Astrocyte (in vitro differentiated cells and primary cell): ENCODE results near the gene CRELD2. TPM values are rescaled to one million over a fixed set of nuclear protein-coding genes. Genes with fewer than 3 reads are reported as not detected.

Source experiments
- DNase-seq: peaks from one replicate; pipeline ENCODE4 v3.0.0-alpha.2; 2010; ENCODE audit warnings: low read depth
- FAIRE-seq: peaks from 2 replicates; lab custom pipeline; 2011; peaks lifted over from hg19 to GRCh38; lab: Jason Lieb, UNC
- H2AFZ ChIP-seq: 2 replicates; pipeline ENCODE4 v1.6.0; 2012; ENCODE audit warnings: low read depth, low read length, inconsistent platforms
- H3K27ac ChIP-seq: 2 replicates; pipeline ENCODE4 v1.5.1; 2011; ENCODE audit warnings: low read depth, low read length, inconsistent platforms
- H3K27me3 ChIP-seq: 2 replicates; pipeline ENCODE4 v1.6.0; 2011; ENCODE audit warnings: low read length, inconsistent platforms; ENCODE audit not compliant: insufficient read depth
- H3K36me3 ChIP-seq: 2 replicates; pipeline ENCODE4 v1.5.1; 2011; ENCODE audit warnings: low read length, inconsistent platforms; ENCODE audit not compliant: insufficient read depth
- H3K4me1 ChIP-seq: 2 replicates; pipeline ENCODE4 v1.5.1; 2011; ENCODE audit warnings: low read length, inconsistent platforms; ENCODE audit not compliant: insufficient read depth
- H3K4me2 ChIP-seq: 2 replicates; pipeline ENCODE4 v1.6.0; 2012; ENCODE audit warnings: low read length, inconsistent platforms
- H3K4me3 ChIP-seq: 2 replicates; pipeline ENCODE4 v1.5.1; 2011; ENCODE audit warnings: low read depth, mild to moderate bottlenecking, low read length, inconsistent platforms; ENCODE audit not compliant: insufficient read depth
- H3K79me2 ChIP-seq: 2 replicates; pipeline ENCODE4 v1.6.0; 2012; ENCODE audit warnings: mild to moderate bottlenecking, low read length, inconsistent platforms; ENCODE audit not compliant: insufficient read depth
- H3K9ac ChIP-seq: 2 replicates; pipeline ENCODE4 v1.6.0; 2012; ENCODE audit warnings: mild to moderate bottlenecking, low read length, inconsistent platforms
- H3K9me3 ChIP-seq: 2 replicates; pipeline ENCODE4 v1.5.1; 2012; ENCODE audit warnings: low read depth, mild to moderate bottlenecking, low read length, inconsistent platforms; ENCODE audit not compliant: insufficient read depth
- H4K20me1 ChIP-seq: 2 replicates; pipeline ENCODE4 v1.6.0; 2012; ENCODE audit warnings: low read length, inconsistent platforms; ENCODE audit not compliant: insufficient read depth
- H3K27ac Mint-ChIP-seq: one replicate; pipeline ENCODE4 v1.8.0; 2021; ENCODE audit warnings: mild to moderate bottlenecking, mixed read lengths; ENCODE audit not compliant: unreplicated experiment
- H3K27me3 Mint-ChIP-seq: one replicate; pipeline ENCODE4 v1.8.0; 2021; ENCODE audit warnings: low read depth, mixed read lengths; ENCODE audit not compliant: unreplicated experiment
- H3K36me3 Mint-ChIP-seq: one replicate; pipeline ENCODE4 v1.8.0; 2021; ENCODE audit warnings: low read depth, mixed read lengths; ENCODE audit not compliant: unreplicated experiment
- H3K4me1 Mint-ChIP-seq: one replicate; pipeline ENCODE4 v1.8.0; 2021; ENCODE audit warnings: low read depth, mixed read lengths; ENCODE audit not compliant: unreplicated experiment
- H3K4me3 Mint-ChIP-seq: one replicate; pipeline ENCODE4 v1.8.0; 2021; ENCODE audit warnings: mild to moderate bottlenecking, moderate library complexity, mixed read lengths; ENCODE audit not compliant: unreplicated experiment
- H3K9me3 Mint-ChIP-seq: one replicate; pipeline ENCODE4 v1.8.0; 2021; ENCODE audit warnings: mild to moderate bottlenecking, mixed read lengths; ENCODE audit not compliant: unreplicated experiment
- CTCF ChIP-seq: IDR thresholded peaks from 2 replicates; pipeline ENCODE4 v1.5.1; 2011; ENCODE audit warnings: low read depth, mild to moderate bottlenecking, inconsistent platforms, low read length, moderate library complexity; ENCODE audit not compliant: insufficient read depth
- EZH2 ChIP-seq: IDR thresholded peaks from 2 replicates; pipeline ENCODE4 v1.6.1; 2012; ENCODE audit warnings: mild to moderate bottlenecking, low read length, inconsistent platforms; ENCODE audit not compliant: insufficient read depth
- total RNA-seq: library from RNA; stranded (reverse); gene quantifications from 2 replicates; pipeline ENCODE4 v1.2.1, GENCODE V29; 2021

CRELD2 gene
- total RNA-seq, 1 donor from 2014 or later, result 49.6 TPM

- H3K4me2 ChIP-seq, result no peak overlapping the region
- no peak for TF ChIP-seq CTCF
- Mint-ChIP-seq H3K27ac (no peak overlapping the region), H3K4me3 (no peak overlapping the region), H3K9me3 (peaks cover 9% of the 10 kb centered on the region), H3K36me3 (peaks cover 42% of the 10 kb centered on the region), H3K4me1 (no peaks in the 10 kb centered on the region), H3K27me3 (no peaks in the 10 kb centered on the region)
- H3K4me1 ChIP-seq, result no peaks in the 10 kb centered on the region
- FAIRE-seq (no peak), DNase-seq (no peak)
- no peak overlapping the region for H3K27ac ChIP-seq
- H3K4me3 ChIP-seq, result no peak overlapping the region
- peaks cover 6% of the 10 kb centered on the region for H3K36me3 ChIP-seq
- no peak overlapping the region for H3K9ac ChIP-seq
- no peaks in the 10 kb centered on the region for H3K27me3 ChIP-seq
- peaks cover 10% of the 10 kb centered on the region for H3K79me2 ChIP-seq
- peaks cover 28% of the 10 kb centered on the region for H4K20me1 ChIP-seq
- no peak overlapping the region for H2AFZ ChIP-seq
- H3K9me3 ChIP-seq, result no peaks in the 10 kb centered on the region
Measured at GRCh38 chr22:49894322-49895054, 23.9 kb upstream of the CRELD2 start.

GRCh38 chr22:49896201-49896600 is 22.2 kb upstream of the CRELD2 start:
- Histone ChIP-seq H3K4me3 (no peak overlapping the region), H3K36me3 (peaks cover 2% of the 10 kb centered on the region), H3K27ac (no peak overlapping the region), H3K4me1 (no peaks in the 10 kb centered on the region), H3K4me2 (no peak overlapping the region), H3K79me2 (peaks cover 4% of the 10 kb centered on the region), H3K27me3 (no peaks in the 10 kb centered on the region), H4K20me1 (peaks cover 24% of the 10 kb centered on the region), H3K9ac (no peak overlapping the region), H3K9me3 (no peaks in the 10 kb centered on the region), H2AFZ (no peak overlapping the region)
- H3K27ac Mint-ChIP-seq, result no peak overlapping the region
- H3K27me3 Mint-ChIP-seq, result no peaks in the 10 kb centered on the region
- TF ChIP-seq CTCF, result no peak
- TF ChIP-seq EZH2, result no peak
- no peak overlapping the region for H3K4me3 Mint-ChIP-seq
- no peak for DNase-seq
- H3K36me3 Mint-ChIP-seq, result peaks cover 30% of the 10 kb centered on the region
- FAIRE-seq, result no peak
- no peaks in the 10 kb centered on the region for H3K4me1 Mint-ChIP-seq
- peaks cover 5% of the 10 kb centered on the region for H3K9me3 Mint-ChIP-seq

GRCh38 chr22:49897015-49897684 is 21.3 kb upstream of the CRELD2 start:
- no peak overlapping the region for H3K4me3 Mint-ChIP-seq
- TF ChIP-seq EZH2 (no peak), CTCF (no peak)
- Histone ChIP-seq H3K79me2 (peaks cover 4% of the 10 kb centered on the region), H2AFZ (no peak overlapping the region), H3K4me3 (no peak overlapping the region), H3K9me3 (peaks cover 4% of the 10 kb centered on the region), H3K36me3 (peaks cover 2% of the 10 kb centered on the region), H3K27ac (no peak overlapping the region), H3K4me1 (no peaks in the 10 kb centered on the region), H3K9ac (no peak overlapping the region), H3K4me2 (no peak overlapping the region), H3K27me3 (no peaks in the 10 kb centered on the region), H4K20me1 (peaks cover 29% of the 10 kb centered on the region)
- no peaks in the 10 kb centered on the region for H3K4me1 Mint-ChIP-seq
- H3K27me3 Mint-ChIP-seq, result no peaks in the 10 kb centered on the region
- no peak overlapping the region for H3K27ac Mint-ChIP-seq
- DNase-seq (no peak), FAIRE-seq (no peak)
- H3K9me3 Mint-ChIP-seq, result peaks cover 4% of the 10 kb centered on the region
- H3K36me3 Mint-ChIP-seq, result peaks cover 25% of the 10 kb centered on the region
